Esophagus mucosa (tissue), 1 donor: ENCODE results near the gene BCL2A1. TPM values are rescaled to one million over a fixed set of nuclear protein-coding genes. Genes with fewer than 3 reads are reported as not detected.
"Not testable (repeated sequence)": the region's sequence is repeated elsewhere in the genome, so short reads cannot be mapped to it uniquely, and the experiment has no call there.

Experiments used
- ATAC-seq: fragments of 200-7000 bp; cut with Tn5 transposase; one replicate; pipeline ENCODE4 v1.9.1; 2020
- total RNA-seq: library from RNA; stranded (reverse); gene quantifications from one replicate; pipeline ENCODE4 v1.2.4, GENCODE V29; 2023
- donor health status: DM: yes; HTN: yes; CAD: no.

The BCL2A1 gene
- total RNA-seq = not detected

DNA sequence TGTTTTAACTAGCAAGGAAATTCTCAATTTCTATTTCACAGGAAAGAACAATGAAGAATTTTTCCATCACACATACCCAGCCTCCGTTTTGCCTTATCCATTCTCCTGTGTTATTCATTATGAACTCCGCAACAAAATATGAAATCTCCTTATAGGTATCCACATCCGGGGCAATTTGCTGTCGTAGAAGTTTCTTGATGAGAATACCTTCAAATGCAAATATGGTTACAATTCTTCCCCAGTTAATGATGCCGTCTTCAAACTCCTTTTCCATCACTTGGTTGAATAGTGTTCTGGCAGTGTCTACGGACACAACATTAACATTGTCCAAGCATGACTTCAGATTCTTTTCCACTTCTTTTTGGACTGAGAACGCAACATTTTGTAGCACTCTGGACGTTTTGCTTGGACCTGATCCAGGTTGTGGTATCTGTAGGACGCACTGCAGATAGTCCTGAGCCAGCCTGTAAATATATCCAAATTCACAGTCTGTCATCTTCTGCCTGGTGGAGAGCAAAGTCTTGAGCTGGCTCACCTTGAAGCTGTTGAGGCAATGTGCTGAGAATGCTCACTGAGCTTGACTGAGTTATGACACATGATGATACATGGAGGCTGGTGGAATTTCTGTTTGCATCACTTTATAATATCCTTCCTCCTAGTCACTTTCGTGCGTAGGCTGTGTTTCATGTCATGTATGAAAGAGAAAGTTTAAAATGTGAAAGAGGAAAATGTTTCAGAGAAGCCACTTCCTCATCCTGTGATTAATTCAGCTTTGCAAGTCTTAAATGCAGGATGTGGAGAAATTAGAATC, at the start of gene BCL2A1:
Gene BCL2A1, minus strand, starts transcription at position 573 of the 811 bp plus-strand sequence. Its CDS starts 77 bp downstream, at position 496.
- peak; percentile 92 for ATAC-seq

DNA sequence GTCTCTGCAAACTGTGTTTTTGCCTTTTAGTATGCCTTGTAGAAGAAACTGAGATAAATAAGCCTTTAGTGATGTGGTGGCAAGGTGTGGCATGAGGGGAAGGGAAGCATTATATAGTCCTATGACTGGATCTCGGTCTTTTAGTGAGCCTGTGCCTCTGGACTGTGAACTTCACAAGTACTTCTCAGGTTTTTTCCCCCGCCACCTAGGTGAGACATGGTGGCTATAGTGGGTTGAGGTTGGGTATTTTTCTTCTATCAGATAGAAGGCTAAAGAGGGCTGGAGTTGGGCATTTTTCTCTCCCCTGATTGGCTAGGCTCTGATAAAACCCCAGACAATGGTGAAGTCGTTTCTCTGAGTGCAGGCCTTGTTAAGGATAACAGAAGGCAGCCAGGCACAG, 49.7 kb upstream of the BCL2A1 start:
- ATAC-seq = no peak

DNA sequence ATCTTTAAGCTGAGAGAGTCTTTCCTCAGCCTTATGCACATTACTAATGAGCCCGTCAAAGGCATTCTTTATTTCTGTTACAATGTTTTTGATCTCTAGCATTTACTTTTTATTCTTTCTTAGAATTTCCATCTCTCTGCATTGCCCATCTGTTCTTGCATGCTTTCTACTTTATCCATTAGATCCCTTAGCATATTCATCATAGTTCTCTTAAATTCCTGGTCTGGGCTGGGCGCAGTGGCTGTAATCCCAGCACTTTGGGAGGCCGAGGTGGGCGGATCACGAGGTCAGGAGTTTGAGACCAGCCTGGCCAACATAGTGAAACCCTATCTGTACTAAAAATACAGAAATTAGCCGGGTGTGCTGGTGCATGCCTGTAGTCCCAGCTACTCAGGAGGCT, 49.2 kb upstream of the BCL2A1 start:
- ATAC-seq = not testable (repeated sequence)

DNA sequence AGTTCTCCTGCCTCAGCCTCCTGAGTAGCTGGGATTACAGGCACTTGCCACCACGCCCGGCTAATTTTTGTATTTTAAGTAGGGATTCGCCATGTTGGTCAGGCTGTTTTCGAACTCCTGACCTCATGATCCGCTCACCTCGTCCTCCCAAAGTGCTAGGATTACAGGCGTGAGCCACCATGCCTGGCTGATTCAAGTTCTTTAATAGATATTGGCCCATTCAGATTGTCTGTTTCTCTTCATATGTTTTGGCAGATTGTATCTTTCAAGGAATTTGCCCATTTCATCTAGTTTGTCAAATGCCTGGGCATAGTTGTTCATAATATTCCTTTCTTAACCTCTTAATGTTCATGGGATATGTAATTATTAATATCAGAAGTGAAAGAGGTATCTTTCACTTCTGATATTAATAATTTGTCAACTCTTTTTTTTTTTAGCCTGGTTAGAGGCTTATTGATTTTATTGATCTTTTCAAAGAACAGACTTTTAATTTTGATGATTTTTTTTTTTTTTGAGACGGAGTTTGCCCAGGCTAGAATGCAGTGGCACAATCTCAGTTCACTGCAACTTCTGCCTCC, 48.3 kb upstream of the BCL2A1 start:
- ATAC-seq = no peak

DNA sequence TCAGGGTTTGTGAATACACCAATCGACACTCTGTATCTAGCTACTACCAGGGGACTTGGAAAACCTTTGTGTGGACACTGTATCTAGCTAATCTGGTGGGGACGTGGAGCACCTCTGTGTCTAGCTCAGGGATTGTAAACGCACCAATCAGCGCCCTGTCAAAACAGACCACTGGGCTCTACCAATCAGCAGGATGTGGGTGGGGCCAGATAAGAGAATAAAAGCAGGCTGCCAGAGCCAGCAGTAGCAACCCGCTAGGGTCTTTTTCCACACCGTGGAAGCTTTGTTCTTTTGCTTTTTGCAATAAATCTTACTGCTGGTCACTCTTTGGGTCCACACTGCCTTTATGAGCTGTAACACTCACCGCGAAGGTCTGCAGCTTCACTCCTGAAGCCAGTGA, 46.1 kb upstream of the BCL2A1 start:
- not testable (repeated sequence) for ATAC-seq

DNA sequence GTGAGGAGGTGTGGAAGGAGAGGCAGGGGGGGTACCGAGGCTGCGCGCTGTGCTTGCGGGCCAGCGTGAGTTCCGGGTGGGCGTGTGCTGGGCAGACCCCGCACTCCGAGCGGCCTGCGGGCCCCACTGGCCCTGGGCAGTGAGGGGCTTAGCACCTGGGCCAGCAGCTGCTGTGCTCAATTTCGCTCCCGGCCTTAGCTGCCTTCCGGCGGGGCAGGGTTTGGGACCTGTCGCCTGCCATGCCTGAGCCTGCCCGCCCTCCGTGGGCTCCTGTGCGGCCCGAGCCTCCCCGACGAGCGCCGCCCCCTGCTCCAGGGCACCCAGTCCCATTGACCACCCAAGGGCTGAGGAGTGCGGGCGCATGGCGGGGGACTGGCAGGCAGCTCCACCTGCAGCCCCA, 45.5 kb upstream of the BCL2A1 start:
- ATAC-seq = not testable (repeated sequence)

DNA sequence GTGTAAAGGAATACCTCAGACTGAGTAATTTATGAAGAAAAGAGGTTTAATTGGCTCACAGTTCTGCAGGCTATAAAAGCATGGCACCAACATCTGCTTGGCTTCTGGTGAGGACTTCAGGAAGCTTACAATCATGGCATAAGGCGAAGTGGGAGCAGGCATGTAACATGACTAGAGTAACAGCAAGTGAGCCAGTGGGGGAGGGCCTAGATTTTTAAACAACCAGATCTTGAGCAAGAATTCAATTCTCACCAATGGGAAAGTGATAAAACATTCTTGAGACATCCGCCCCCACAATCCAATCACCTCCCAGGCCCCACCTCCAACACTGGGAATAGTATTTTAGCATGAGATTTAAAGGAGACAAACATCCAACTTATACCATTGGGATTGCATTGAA, 44.2 kb upstream of the BCL2A1 start:
- no peak for ATAC-seq

DNA sequence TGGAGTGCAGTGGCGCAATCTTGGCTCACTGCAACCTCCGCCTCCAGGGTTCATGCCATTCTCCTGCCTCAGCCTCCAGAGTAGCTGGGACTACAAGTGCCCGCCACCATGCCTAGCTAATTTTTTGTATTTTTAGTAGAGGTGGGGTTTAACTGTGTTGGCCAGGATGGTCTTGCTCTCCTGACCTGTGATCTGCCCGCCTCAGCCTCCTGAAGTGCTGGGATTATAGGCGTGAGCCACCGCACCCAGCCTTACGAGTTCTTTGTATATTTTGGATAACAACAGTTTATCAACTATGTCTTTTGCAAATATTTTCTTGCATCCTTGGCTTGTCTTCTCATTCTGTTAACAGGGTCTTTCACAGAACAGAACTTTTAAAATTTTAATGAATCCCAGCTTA, 43.2 kb upstream of the BCL2A1 start:
- ATAC-seq = not testable (repeated sequence)

DNA sequence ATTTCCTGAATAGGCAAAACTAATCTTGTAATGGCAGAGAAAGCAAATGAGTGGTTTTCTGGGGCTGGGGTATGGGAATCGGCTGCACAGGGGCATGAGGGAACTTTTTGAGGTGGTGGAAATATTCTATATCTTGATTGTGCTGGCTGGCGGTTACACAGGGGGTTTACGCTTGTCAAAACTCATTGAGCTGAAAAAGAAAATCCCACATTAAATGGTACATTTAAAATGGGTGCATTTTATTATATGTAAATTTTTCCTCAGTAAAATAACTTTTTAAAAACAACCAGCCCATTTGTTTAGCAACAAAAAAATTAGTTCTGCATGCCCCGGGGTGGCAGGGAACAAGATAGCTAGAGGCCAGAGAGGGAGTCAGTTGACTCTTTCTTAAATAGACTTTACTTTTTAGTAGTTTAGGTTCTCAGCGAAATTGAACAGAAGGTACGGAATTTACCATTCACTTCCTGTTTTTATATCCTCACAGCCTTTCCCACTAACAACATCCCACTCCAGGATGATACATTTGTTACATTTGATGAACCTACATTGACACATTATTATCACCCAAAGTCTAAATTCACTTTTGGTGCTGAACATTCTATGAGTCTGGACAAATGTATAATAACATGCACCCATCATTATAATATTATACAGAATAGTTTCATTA, 41.2 kb upstream of the BCL2A1 start:
- ATAC-seq = no peak

DNA sequence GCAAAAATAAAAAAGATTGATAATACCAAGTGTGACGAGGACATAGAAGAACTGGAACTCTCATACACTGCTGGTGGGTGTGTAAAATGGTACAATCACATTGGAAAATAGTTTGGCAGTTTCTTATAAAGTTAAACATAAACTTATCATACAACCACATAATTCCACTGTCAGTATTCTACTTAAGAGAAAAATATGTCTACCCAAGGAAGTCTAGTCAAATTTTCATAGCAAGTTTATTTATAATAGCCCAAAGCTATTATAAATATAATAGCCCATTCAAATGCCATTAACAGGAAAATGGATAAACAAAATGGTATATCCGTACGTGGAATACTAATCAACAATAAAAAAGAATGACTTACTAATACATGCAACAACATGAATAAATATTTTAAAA, 40.6 kb upstream of the BCL2A1 start:
- no peak for ATAC-seq

DNA sequence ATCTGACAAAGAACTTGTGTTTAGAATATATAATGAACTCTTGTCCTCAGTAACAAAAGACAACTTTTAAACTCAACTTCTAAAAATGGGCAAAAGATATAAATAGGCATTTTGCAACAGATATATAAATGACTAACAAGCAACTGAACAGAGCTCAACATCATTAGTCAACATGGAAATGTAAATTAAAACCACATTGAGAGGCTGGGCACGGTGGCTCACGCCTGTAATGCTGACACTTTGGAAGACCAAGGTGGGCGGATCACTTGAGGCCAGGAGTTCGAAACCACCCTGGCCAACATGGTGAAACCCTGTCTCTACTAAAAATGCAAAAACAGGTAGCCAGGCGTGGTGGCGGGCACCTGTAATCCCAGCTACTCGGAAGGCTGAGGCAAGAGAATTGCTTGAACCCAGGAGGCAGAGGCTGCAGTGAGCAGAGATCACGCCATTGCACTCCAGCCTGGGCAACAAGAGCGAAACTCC, 40.1 kb upstream of the BCL2A1 start:
- not testable (repeated sequence) for ATAC-seq

DNA sequence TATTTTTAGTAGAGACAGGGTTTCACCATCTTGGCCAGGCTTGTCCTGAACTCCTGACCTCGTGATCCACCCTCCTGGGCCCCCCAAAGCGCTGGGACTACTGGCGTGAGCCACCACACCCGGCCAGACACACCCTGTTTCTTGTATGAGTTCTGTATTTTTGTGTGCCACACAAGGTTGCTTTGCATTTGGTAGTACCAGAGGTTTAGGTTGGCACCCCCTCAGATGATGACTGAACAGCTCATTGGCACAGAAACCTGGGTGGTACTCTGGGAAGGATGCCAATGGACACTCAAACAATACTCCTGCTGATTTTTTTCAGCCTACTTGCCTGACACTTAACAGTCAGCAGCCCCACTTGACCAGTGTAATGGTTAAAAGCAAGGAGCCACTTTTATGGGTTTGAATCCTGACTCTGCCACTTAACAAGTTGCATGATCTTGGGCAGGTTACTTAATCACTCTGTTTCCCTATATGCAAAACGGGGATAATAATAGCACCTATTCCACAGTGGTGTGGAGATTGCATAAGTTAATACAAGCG, 39.2 kb upstream of the BCL2A1 start:
- peak; percentile 28 for ATAC-seq

DNA sequence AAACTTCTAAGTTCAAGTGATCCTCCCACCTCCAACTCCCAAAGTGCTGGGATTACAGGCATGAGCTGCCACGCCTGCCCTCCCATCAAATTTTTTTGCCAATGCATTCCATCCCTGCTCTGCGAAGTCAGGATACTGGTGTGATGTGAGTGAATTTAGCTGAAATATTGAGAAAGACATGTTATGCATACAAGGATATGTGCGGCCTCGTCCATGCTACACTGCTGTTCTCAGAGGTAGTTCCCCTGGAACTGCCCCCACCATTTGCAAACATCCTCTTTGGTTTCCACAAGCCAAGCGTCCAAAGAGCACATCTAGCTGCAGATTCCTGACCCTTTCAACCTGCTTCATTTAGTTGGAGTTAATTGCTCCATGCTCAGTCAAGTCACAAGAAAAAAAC, 36.5 kb upstream of the BCL2A1 start:
- ATAC-seq = no peak

DNA sequence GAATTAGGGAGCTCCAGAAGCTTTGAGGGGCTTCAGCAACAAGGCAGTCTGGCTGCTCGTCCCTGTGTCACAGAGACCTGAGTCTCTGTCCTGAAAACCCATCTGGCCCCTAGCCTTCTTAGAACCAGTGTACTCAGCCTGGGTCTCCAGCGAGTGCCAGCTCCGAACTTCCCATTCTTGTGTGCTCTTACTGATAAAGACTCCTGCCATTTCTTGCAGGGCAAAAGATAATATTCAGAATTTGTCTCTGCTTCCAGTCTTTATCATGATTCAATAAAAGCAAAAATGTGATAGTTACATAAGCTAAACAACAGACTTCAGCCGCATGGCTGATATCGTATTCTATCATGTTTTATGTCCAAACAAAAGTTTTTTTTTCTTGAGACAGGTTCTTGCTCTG, 36.0 kb upstream of the BCL2A1 start:
- no peak for ATAC-seq

DNA sequence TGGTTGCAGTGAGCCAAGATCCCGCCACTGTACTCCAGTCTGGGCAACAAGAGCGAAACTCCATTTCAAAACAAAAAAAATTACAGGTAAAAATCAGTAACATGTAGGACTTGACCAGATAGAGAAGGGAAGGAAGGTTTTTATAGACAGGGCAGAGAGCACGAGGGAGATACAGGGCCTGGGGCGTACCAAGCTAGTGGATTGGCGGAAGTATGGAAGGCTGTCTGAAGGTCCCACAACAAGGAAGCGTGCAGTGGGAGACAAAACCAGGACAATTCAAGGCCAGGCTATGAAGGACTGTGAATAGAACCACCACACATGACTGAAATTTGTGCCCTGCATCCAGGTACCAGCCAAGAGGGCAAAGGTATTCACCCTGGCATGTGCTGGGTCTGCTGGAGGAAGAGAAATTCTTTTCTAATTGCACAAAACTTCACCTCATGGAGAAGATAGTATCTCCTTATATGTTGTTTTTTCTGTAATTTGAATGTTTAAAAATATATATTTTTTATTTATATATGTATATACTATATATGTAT, 33.0 kb upstream of the BCL2A1 start:
- no peak for ATAC-seq

DNA sequence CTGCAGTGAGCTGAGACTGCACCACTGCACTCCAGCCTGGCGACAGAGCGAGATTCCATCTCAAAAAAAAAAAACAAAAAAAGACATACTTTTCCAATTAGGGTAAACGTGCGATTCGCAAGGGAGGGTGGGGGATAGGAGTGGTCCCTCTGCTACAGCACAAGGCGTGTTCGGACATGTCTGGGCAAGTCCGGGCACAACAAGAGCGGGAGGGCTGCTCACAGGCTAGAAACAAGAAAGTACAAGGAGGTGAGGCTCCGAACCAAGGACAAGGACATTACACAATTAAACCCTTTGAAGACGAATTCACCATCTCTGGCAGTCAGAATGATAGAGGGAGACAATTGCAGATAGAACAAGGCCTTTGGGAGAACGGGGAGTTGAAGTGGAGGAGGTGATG, 32.2 kb upstream of the BCL2A1 start:
- no peak for ATAC-seq

DNA sequence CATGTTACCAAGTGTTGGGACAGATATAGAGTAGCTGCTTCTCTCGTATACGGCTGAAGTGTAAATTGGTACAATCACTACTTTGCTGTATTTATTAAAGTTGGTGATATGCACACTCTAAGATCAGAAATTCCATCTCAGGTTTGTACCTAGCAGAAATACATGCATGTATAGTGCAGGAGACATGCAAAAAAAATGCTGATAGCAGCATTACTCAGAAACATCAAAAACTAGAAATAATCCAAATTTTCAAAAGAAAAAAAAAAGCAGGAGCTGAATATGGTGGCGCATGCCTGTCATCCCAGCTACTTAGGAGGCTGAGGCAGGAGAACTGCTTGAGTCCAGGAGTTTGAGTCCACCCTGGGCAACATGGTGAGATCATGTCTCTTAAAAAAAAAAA, 31.3 kb upstream of the BCL2A1 start:
- ATAC-seq = no peak

DNA sequence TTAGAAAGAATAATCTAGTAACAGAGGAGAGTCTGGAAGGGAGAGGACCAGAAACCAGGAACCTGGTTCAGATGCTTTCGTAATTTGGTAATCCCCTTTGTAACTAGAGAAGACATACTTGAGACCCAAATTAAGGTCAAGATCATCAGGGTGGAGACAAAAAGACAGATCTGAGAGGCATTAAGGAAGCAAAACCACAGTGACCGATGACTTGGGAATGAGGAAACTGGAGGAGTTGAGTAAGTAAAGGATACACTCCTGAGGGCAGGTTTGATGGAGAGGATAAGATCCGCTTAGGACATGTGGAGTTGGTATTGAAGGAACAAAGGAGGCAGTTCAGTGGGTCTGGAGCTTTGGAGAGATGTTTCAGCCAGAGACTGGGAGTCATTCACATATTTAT, 23.6 kb upstream of the BCL2A1 start:
- ATAC-seq = peak; percentile 58

DNA sequence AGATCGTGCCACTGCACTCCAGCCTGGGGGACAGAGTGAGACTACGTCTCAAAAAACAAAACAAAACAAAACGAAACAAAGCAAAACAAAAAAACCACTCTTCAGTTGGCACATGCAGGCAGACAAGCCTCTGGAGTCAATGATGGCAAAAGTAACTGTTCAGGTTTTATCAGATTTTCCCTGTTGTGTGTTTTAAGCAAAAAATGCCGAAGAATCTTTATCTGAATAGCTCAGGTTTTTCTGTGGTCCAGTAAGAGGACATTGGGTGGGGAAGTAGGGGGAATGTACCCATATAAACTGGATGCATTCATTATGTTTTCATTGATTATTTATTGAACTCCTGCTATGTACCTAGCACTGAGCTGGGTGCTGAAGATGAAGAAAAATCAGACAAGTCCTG, 20.8 kb upstream of the BCL2A1 start:
- no peak for ATAC-seq

DNA sequence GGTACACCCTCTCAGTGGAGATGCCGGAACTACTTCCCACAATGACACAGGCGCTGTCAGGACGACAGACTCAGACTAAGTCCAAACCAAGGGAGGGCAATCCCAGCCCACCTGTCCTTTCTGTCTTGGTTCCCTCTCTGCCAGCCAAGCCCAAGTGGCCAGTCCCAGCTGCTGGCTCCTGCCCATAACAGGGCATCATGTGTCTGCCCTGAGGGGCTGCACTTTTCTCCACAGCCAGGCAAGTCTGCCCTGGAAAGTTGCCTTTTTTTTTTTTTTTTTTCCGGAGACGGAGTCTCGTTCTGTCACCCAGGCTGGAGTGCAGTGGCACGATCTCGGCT, 20.0 kb upstream of the BCL2A1 start:
- no peak for ATAC-seq

DNA sequence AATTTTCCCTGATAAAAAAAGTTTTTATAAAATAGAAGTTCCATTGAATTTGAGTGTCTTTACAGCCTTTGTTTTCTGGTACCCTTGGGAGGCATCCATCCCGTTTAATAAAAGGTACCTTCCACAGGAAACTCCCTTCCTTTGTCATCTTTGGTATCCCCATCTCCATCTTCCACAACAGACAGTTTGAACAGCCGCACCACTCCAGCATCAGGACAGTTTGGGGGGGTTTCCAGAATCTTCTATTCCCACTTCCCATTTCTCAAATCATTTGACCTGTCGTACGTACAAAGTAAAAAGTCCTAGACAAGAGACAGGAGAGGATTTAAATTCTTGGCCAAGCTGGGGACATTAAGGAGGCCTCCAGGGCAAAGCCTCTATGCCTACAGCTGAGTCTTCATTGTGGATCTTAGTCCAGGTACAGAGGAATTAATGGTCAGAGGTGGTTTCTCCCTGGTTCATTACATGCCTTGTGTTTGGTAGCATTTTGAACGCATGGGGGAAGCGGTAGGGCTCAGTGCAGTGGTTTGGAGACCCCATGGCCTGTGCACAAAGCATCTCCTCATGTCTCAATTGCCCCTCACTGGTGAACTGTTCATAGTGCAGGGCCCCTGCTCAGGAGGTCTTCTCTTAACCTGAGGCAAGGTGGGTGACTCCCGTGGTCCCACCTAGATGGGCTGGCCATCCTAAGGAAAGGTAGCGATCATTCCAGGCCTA, 19.4 kb upstream of the BCL2A1 start:
- ATAC-seq = no peak

DNA sequence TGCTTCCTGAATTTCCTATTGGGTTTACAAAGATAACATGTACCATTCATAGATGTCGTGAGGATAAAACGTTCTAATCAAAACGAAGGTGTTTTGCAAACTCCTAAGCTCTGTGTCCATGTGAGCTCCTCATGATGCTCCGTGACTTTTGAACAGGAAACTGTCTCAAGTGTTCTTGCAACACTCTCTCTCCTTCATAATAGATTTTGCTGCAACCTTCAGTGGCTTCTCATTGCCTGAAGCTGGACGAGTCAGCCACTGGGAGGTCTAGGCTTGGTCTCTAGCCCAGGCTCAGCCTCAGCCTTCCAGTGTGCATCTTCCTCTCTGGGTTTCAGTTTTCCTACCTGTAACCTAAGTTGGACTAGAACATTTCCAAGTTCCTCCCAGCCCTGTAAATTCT, 18.7 kb upstream of the BCL2A1 start:
- ATAC-seq = no peak

DNA sequence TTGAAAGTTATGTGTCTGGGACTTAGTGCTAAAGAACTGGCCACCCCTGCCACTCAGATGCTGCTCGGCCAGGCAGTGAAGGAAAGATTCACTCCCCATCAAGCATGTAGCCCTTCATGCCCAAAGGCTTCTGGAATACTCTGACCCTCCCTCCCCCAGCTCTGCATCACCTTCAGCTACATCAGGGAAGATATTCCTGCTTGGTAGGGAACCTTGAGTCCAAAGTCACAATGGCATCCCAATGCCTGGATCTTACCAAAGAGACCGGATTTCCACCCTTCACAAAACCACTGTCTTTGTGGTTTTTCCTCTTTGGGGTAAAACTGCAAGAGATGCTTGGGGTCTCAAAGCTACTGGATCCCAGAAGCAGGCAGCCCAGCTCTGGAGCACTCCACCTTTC, 18.2 kb upstream of the BCL2A1 start:
- no peak for ATAC-seq
